ENCODE results near the gene ALCAM. TPM values are rescaled to one million over a fixed set of nuclear protein-coding genes. Genes with fewer than 3 reads are reported as not detected.
"Not testable (repeated sequence)": the region's sequence is repeated elsewhere in the genome, so short reads cannot be mapped to it uniquely, and the experiment has no call there.

The ALCAM gene
- total and polyA plus RNA-seq, 2 donors (not counting 3 experiments of a cell fraction or from before 2014, with no cell fraction given), result 46.3 to 118 TPM

- H3K9ac ChIP-seq (replicated peaks; ENCODE audit: extremely low read depth, insufficient read depth, low read length), result no peak overlapping the region
- no TSS peak for BruUV-seq (replicated peaks)
- H3K4me3 ChIP-seq (replicated peaks in 1 of 3; ENCODE audit: insufficient read depth in 1 of 3, low read depth in 1 of 3, low read length in 3 of 3), result no peak overlapping the region
- H4K20me1 ChIP-seq (replicated peaks; ENCODE audit: control insufficient read depth, extremely low read depth, insufficient read depth, low read length), result no peaks in the 10 kb centered on the region
- peaks cover 49% of the 10 kb centered on the region for H3K79me2 ChIP-seq (ENCODE audit: control insufficient read depth, insufficient read depth, low read length)
- H3K36me3 ChIP-seq (ENCODE audit: control insufficient read depth in 2 of 2, extremely low read depth in 1 of 2, insufficient read depth in 2 of 2, low read length in 2 of 2), result no peaks in the 10 kb centered on the region
- no peak overlapping the region for H3K4me2 ChIP-seq (ENCODE audit: insufficient read depth, low read length)
- no peak for TF ChIP-seq JUN (IDR thresholded peaks at IDR 0.05; ENCODE audit: borderline replicate concordance, insufficient read depth, insufficient read length, low read depth)
- TF ChIP-seq, protein P1, sequence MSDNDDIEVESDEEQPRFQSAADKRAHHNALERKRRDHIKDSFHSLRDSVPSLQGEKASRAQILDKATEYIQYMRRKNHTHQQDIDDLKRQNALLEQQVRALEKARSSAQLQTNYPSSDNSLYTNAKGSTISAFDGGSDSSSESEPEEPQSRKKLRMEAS (IDR thresholded peaks at IDR 0.05; ENCODE audit: insufficient read depth, insufficient read length), result no peak
- no peak for TF ChIP-seq CTCF (IDR thresholded peaks at IDR 0.05; ENCODE audit: extremely low read depth in 1 of 2, insufficient read depth in 1 of 2, low read depth in 1 of 2, low read length in 2 of 2)
- TF ChIP-seq MYC (IDR thresholded peaks at IDR 0.05; ENCODE audit: low read depth, low read length), result no peak
- no peak for TF ChIP-seq POLR2A (IDR thresholded peaks at IDR 0.05; ENCODE audit: low read depth, low read length)
- no peak for TF ChIP-seq EZH2 (IDR thresholded peaks at IDR 0.05; ENCODE audit: borderline replicate concordance, low read depth, low read length, severe bottlenecking)
- no peak for TF ChIP-seq GATA2 (IDR thresholded peaks at IDR 0.05; ENCODE audit: insufficient read depth, insufficient read length, low read depth, low read length)
- TF ChIP-seq POLR2AphosphoS5 (IDR thresholded peaks at IDR 0.05; ENCODE audit: insufficient read depth, low read depth, low read length), result no peak
- TF ChIP-seq FOS (IDR thresholded peaks at IDR 0.05; ENCODE audit: borderline replicate concordance, insufficient read depth, low read length), result no peak
- H3K9me1 ChIP-seq (replicated peaks; ENCODE audit: control insufficient read depth, extremely low read depth, insufficient read depth, low read length), result peaks cover 2% of the 10 kb centered on the region
- intact Hi-C loops (cut with micrococcal nuclease), result no loop called here
- no peaks in the 10 kb centered on the region for H3K4me1 ChIP-seq (ENCODE audit: control insufficient read depth, extremely low read depth, insufficient read depth, low read length)
- FAIRE-seq, result no peak
- no peak overlapping the region for H3K27ac ChIP-seq (ENCODE audit: insufficient read depth, low read depth, low read length)
- dilution Hi-C loops (cut with MboI; ENCODE audit: extremely low pct_ligation_motif_present, low sequenced_read_pairs), result no loop called here
- no peak for DNase-seq (ENCODE audit: low read depth, low spot score)
- ChIA-PET CTCF (interaction anchor here (0.9 to 2.1 kb wide), 4 partner anchors 9 to 130 kb away, joined by 3 to 5 read pairs (median 4); no protein-coding TSS in a partner anchor), POLR2A (no interaction called here)
- H2AFZ ChIP-seq (ENCODE audit: low read depth, low read length), result no peak overlapping the region
- H3K9me3 ChIP-seq (replicated peaks; ENCODE audit: control insufficient read depth, insufficient read depth, low read length), result no peaks in the 10 kb centered on the region
- no peaks in the 10 kb centered on the region for H3K27me3 ChIP-seq (ENCODE audit: control insufficient read depth in 2 of 2, insufficient read depth in 2 of 2, low read length in 2 of 2)
Measured at GRCh38 chr3:105388176-105388575, 21.5 kb downstream of the ALCAM start.

DNA sequence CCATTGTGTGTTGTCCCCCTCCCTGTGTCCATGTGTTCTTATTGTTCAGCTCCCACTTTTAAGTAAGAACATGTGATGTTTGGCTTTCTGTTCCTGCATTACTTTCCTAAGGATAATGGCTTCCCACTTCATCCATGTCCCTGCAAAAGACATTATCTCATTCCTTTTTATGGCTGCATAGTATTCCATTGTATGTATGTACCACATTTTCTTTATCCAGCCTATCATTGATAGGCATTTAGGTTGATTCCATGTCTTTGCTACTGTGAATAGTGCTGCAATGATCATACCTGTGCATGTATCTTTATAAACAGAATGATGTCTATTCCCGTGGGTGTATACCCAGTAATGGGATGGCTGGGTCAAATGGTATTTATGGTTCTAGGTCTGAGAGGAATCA, 23.1 kb downstream of the ALCAM start:
- H3K4me2 ChIP-seq (ENCODE audit: insufficient read depth, low read length); POLR2A ChIA-PET; H3K9me3 ChIP-seq (replicated peaks; ENCODE audit: control insufficient read depth, insufficient read depth, low read length); dilution Hi-C loops (cut with MboI; ENCODE audit: extremely low pct_ligation_motif_present, low sequenced_read_pairs); H3K27me3 ChIP-seq (ENCODE audit: control insufficient read depth in 2 of 2, insufficient read depth in 2 of 2, low read length in 2 of 2); BruUV-seq (replicated peaks); H3K9me1 ChIP-seq (replicated peaks; ENCODE audit: control insufficient read depth, extremely low read depth, insufficient read depth, low read length); FAIRE-seq; H3K4me3 ChIP-seq (replicated peaks in 1 of 3; ENCODE audit: insufficient read depth in 1 of 3, low read depth in 1 of 3, low read length in 3 of 3); H4K20me1 ChIP-seq (replicated peaks; ENCODE audit: control insufficient read depth, extremely low read depth, insufficient read depth, low read length); H3K9ac ChIP-seq (replicated peaks; ENCODE audit: extremely low read depth, insufficient read depth, low read length); DNase-seq (ENCODE audit: low read depth, low spot score); H3K36me3 ChIP-seq (ENCODE audit: control insufficient read depth in 2 of 2, extremely low read depth in 1 of 2, insufficient read depth in 2 of 2, low read length in 2 of 2); H3K27ac ChIP-seq (ENCODE audit: insufficient read depth, low read depth, low read length); H2AFZ ChIP-seq (ENCODE audit: low read depth, low read length); intact Hi-C loops (cut with micrococcal nuclease): not testable (repeated sequence)
- Histone ChIP-seq H3K79me2 (ENCODE audit: control insufficient read depth, insufficient read depth, low read length) (peaks cover 51% of the 10 kb centered on the region), H3K4me1 (ENCODE audit: control insufficient read depth, extremely low read depth, insufficient read depth, low read length) (peaks cover 12% of the 10 kb centered on the region)
- CTCF ChIA-PET, result interaction anchor here (2.1 kb wide), 1 partner anchor 9 kb away, joined by 5 read pairs; no protein-coding TSS in a partner anchor

DNA sequence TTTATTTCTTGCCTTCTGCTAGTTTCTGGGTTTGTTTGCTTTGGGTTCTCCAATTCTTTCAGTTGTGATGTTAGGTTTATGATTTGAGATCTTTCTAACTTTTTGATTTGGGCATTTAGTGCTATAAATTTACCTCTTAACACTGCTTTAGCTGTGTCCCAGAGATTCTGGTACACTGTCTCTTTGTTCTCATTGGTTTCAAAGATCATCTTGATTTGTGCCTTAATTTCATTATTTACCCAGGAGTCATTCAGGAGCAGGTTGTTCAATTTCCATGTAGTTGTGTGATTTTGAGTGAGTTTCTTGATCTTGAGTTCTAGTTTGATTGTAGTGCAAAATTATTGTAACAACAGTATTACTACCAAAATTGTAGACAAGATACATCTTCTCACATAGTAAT, 25.9 kb downstream of the ALCAM start:
- Histone ChIP-seq H3K79me2 (ENCODE audit: control insufficient read depth, insufficient read depth, low read length) (peaks cover 56% of the 10 kb centered on the region), H3K4me1 (ENCODE audit: control insufficient read depth, extremely low read depth, insufficient read depth, low read length) (peaks cover 12% of the 10 kb centered on the region)
- FAIRE-seq; BruUV-seq (replicated peaks); H3K9me1 ChIP-seq (replicated peaks; ENCODE audit: control insufficient read depth, extremely low read depth, insufficient read depth, low read length); H3K27ac ChIP-seq (ENCODE audit: insufficient read depth, low read depth, low read length); CTCF ChIA-PET; H3K9ac ChIP-seq (replicated peaks; ENCODE audit: extremely low read depth, insufficient read depth, low read length); H3K9me3 ChIP-seq (replicated peaks; ENCODE audit: control insufficient read depth, insufficient read depth, low read length); dilution Hi-C loops (cut with MboI; ENCODE audit: extremely low pct_ligation_motif_present, low sequenced_read_pairs); DNase-seq (ENCODE audit: low read depth, low spot score); H3K27me3 ChIP-seq (ENCODE audit: control insufficient read depth in 2 of 2, insufficient read depth in 2 of 2, low read length in 2 of 2); H4K20me1 ChIP-seq (replicated peaks; ENCODE audit: control insufficient read depth, extremely low read depth, insufficient read depth, low read length); H3K4me2 ChIP-seq (ENCODE audit: insufficient read depth, low read length); H3K4me3 ChIP-seq (replicated peaks in 1 of 3; ENCODE audit: insufficient read depth in 1 of 3, low read depth in 1 of 3, low read length in 3 of 3); intact Hi-C loops (cut with micrococcal nuclease); POLR2A ChIA-PET; H2AFZ ChIP-seq (ENCODE audit: low read depth, low read length); H3K36me3 ChIP-seq (ENCODE audit: control insufficient read depth in 2 of 2, extremely low read depth in 1 of 2, insufficient read depth in 2 of 2, low read length in 2 of 2): not testable (repeated sequence)
